NCI-H82 (cell line): ENCODE results near the gene UBE2D1.

ENCODE experiments used
- DNase-seq: peaks from one replicate; lab custom pipeline; 2025; lab: John Stamatoyannopoulos, UW

UBE2D1 gene

GRCh38 chr10:58334817-58335305 lies at the start of gene UBE2D1:
UBE2D1 (plus strand) TSS chr10:58335006; CDS start chr10:58335202, 196 bp downstream.
- DNase-seq, result peak; percentile 80

- DNase-seq, result peak; percentile 17
Measured at GRCh38 chr10:58291538-58292174, 43.1 kb upstream of the UBE2D1 start.

- peak; percentile 46 for DNase-seq
Measured at GRCh38 chr10:58293989-58294388, 40.8 kb upstream of the UBE2D1 start.

GRCh38 chr10:58299580-58299979 lies 35.2 kb upstream of the UBE2D1 start:
- peak; percentile 81 for DNase-seq

GRCh38 chr10:58300676-58301075 lies 34.1 kb upstream of the UBE2D1 start:
- no peak for DNase-seq

- no peak for DNase-seq
Measured at GRCh38 chr10:58302254-58302653, 32.6 kb upstream of the UBE2D1 start.

- DNase-seq, result no peak
Measured at GRCh38 chr10:58304099-58304633, 30.6 kb upstream of the UBE2D1 start.

GRCh38 chr10:58305821-58306220 lies 29.0 kb upstream of the UBE2D1 start:
- DNase-seq, result no peak

- DNase-seq, result no peak
Measured at GRCh38 chr10:58307676-58308075, 27.1 kb upstream of the UBE2D1 start.

GRCh38 chr10:58311026-58311425 lies 23.8 kb upstream of the UBE2D1 start:
- DNase-seq, result no peak

GRCh38 chr10:58316874-58317273 lies 17.9 kb upstream of the UBE2D1 start:
- no peak for DNase-seq

GRCh38 chr10:58318346-58318745 lies 16.5 kb upstream of the UBE2D1 start:
- peak; percentile 58 for DNase-seq

- peak; percentile 54 for DNase-seq
Measured at GRCh38 chr10:58319599-58319998, 15.2 kb upstream of the UBE2D1 start.

- DNase-seq, result peak; percentile 81
Measured at GRCh38 chr10:58320351-58321049, 14.3 kb upstream of the UBE2D1 start.

- no peak for DNase-seq
Measured at GRCh38 chr10:58322072-58322834, 12.6 kb upstream of the UBE2D1 start.

GRCh38 chr10:58322835-58323209 lies 12.0 kb upstream of the UBE2D1 start:
- DNase-seq, result peak; percentile 3

GRCh38 chr10:58326967-58327381 lies 7.8 kb upstream of the UBE2D1 start:
- DNase-seq, result no peak

- no peak for DNase-seq
Measured at GRCh38 chr10:58328233-58328632, 6.6 kb upstream of the UBE2D1 start.

- no peak for DNase-seq
Measured at GRCh38 chr10:58330431-58330830, 4.4 kb upstream of the UBE2D1 start.

GRCh38 chr10:58331646-58332045 lies 3.2 kb upstream of the UBE2D1 start:
- DNase-seq, result no peak

- peak; percentile 32 for DNase-seq
Measured at GRCh38 chr10:58335306-58336005, 650 bp downstream of the UBE2D1 start.

GRCh38 chr10:58336242-58336641 lies 1.4 kb downstream of the UBE2D1 start:
- DNase-seq, result no peak
